Heart left ventricle (tissue), 13 donors: ENCODE measurements around the gene RNF144B.

Experiments used
- CTCF ChIP-seq, 12 donors: fragments of 200-600 bp; sonication (generic) in 4 of 12; IDR thresholded peaks; one replicate each; pipeline versions ENCODE4 v1.5.0 to v1.8.0; 2018 to 2022; ENCODE audit warnings: antibody characterized with exemption in 12 of 12, mild to moderate bottlenecking in 5 of 12
- POLR2A ChIP-seq, 2 donors: fragments of 450-650 bp; IDR thresholded peaks; one replicate each; pipeline ENCODE4 v1.6.1; 2017; ENCODE audit warnings: antibody characterized with exemption in 2 of 2, mild to moderate bottlenecking in 2 of 2, moderate library complexity in 2 of 2
- donor health status: ischemic (EF 13 %, LVEDD 7.1; RV severe dilation, severe dysfunction).
- donor health status: DM: no; HTN: yes; CAD: no.
- donor health status: DM: no; HTN: no; CAD: no.
- donor health status: ischemic (EF 25% LVEDD 6.9; RV normal size, moderate dysfunction).
- donor health status: ischemic (EF 25% LVEDD 5.7; RV mildly dilated, moderate dysfunction).
- donor health status: ischemic (EF 35%, LVEDD 5.7; RV mildly dilated, moderate dysfunction).
- donor health status: nonischemic (EF 11% LVEDD 7.7; RV severe dilation, severe dysfunction).
- donor health status: DM: yes; HTN: yes; CAD: no.
- donor health status: PGD.
- donor health status: ischemic (EF 29% LVEDD 5.4; RV normal size, mild dysfunction).
- donor health status: nonischemic (EF 23%, LVEDD 6.1; RV moderate dilation, normal function).

- TF ChIP-seq CTCF (IDR thresholded peaks at IDR 0.05) (no peak), POLR2A (IDR thresholded peaks at IDR 0.05) (no peak)
Measured at GRCh38 chr6:18347021-18347577, 40.1 kb upstream of the RNF144B start.
